ENCODE measurements around the gene FAM163B.

Gene FAM163B

DNA sequence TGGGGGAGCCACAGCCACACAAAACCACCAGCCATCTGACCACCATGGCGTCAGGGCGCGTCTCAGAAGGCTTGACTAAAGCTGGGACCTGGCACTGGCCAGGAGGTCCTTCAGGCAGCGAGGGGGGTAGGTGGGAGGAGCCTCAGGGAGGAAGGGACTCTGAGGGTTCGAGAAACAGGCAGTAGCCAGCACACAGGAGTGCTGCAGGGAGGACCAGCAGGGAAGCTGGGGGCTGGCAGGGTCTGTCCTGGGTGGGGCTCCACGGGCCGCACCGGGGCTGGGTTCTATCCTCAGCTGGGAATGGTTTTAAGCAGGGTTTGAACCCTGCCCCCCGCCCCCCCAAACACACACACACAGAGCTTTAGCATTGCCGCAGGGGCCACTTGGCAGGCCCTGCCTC, 7.4 kb downstream of the FAM163B start:
- TF ChIP-seq, protein P1, sequence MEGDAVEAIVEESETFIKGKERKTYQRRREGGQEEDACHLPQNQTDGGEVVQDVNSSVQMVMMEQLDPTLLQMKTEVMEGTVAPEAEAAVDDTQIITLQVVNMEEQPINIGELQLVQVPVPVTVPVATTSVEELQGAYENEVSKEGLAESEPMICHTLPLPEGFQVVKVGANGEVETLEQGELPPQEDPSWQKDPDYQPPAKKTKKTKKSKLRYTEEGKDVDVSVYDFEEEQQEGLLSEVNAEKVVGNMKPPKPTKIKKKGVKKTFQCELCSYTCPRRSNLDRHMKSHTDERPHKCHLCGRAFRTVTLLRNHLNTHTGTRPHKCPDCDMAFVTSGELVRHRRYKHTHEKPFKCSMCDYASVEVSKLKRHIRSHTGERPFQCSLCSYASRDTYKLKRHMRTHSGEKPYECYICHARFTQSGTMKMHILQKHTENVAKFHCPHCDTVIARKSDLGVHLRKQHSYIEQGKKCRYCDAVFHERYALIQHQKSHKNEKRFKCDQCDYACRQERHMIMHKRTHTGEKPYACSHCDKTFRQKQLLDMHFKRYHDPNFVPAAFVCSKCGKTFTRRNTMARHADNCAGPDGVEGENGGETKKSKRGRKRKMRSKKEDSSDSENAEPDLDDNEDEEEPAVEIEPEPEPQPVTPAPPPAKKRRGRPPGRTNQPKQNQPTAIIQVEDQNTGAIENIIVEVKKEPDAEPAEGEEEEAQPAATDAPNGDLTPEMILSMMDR (IDR thresholded peaks at IDR 0.05; ENCODE audit: borderline replicate concordance, insufficient read depth, low read depth, low read length): no peak
- no peak overlapping the region for H3K4me3 ChIP-seq (ENCODE audit: low read depth, low read length)

DNA sequence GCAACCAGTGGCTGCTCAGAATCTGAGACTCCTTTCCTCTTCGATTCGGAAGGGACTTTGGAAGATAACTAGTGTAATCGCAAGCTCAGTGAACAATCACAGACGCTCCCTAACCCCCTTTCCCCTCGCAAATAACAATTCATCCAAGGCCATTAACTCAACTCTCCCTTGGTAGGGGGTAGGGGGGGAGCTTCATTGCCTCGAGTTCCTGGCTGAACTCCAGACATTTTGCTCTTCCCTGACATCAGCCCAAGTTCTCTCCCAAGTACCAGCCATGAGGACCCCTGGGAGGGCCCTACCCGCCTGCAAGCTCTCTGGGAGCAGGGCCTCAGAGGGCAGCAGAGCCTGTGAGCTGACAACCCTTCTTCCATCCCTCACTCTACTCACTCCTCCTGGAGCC, 8.4 kb downstream of the FAM163B start:
- H3K4me3 ChIP-seq (ENCODE audit: low read depth, low read length): no peak overlapping the region
- TF ChIP-seq, protein P1 (IDR thresholded peaks at IDR 0.05; ENCODE audit: borderline replicate concordance, insufficient read depth, low read depth, low read length): no peak

DNA sequence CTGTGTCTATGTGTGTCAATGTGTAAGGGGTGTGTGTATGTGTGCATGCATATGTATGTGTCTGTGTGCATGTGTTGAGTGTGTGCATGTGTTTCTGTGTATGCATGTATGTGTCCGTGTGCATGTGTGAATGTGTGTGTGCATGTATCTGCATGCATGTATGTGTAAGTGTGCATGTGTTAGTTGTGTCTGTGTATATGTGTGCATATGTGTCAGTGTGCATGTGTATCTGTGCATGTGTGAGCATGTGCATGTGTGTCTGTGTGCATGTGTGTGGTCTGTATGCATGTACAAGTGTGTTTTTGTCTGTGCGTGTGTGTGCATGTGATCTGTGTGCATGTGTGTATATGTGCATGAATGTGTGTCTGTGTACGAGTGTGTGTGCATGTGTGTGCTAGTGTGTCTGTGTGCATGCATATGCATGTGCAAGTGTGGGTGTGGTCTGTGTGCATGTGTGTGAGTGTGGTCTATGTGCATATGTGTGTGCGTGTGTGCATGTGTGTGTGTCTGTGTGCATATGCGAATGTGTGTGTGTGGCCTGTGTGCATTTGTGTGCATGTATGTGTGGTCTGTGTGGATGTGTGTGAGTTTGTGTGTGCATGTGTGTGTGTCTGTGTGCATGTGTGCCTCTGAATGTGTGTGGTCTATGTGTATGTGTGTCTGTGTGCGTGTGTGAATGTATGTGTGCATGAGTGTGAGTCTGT, 9.6 kb downstream of the FAM163B start:
- TF ChIP-seq, protein P1 (IDR thresholded peaks at IDR 0.05; ENCODE audit: borderline replicate concordance, insufficient read depth, low read depth, low read length): no peak
- no peak overlapping the region for H3K4me3 ChIP-seq (ENCODE audit: low read depth, low read length)

DNA sequence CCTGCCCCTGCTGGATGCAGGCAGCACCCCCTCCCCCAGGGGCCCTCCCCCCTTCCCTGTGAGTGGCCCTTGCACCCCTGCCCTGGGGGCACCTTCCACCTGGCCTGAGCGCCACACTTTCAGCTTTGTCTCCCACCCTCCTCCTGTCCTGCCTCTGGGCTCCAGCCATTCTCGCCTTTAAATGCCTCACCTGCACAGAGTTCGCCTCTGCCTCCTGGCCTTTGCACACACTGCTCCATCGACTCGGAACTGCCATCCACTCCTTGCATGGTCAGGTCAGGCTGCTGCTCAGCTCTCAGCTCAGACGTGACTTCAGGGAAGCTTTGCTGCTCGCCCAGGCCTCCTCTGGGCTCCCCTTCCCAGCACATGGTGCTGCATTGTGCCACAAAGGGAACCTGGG, 10.2 kb downstream of the FAM163B start:
- TF ChIP-seq, protein P1 (IDR thresholded peaks at IDR 0.05; ENCODE audit: borderline replicate concordance, insufficient read depth, low read depth, low read length): no peak
- H3K4me3 ChIP-seq (ENCODE audit: low read depth, low read length): no peak overlapping the region

DNA sequence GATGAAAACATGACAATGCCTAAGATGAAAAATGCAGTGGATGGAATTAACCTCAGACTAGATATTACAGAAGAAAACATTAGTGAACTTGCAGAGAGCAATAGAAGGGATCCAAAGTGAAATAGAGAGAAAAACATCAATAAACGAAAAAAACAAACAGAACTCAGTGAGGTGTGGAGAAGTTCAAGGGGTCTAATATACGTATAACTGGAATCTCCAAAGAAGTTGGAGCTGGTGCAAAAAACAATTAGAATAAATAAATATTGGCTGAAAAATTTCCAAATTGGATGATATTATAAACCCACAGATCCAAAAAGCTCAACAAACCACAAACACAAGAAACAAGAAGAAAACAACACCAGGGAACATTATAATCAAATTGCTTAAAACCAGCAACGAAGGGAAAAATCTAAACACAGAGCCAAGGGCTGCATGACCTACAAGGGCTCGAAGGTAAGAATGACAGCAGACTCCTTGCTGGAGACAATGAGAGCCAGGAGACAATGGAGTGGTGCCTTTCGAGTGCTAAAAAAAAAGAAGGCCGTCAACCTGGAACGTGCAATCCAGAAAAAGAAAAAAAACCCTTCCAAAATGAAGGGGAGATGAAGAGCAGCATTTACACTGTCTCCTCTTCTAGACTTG, 11.8 kb downstream of the FAM163B start:
- H3K4me3 ChIP-seq (ENCODE audit: low read depth, low read length): no peak overlapping the region
- TF ChIP-seq, protein P1 (IDR thresholded peaks at IDR 0.05; ENCODE audit: borderline replicate concordance, insufficient read depth, low read depth, low read length): no peak

DNA sequence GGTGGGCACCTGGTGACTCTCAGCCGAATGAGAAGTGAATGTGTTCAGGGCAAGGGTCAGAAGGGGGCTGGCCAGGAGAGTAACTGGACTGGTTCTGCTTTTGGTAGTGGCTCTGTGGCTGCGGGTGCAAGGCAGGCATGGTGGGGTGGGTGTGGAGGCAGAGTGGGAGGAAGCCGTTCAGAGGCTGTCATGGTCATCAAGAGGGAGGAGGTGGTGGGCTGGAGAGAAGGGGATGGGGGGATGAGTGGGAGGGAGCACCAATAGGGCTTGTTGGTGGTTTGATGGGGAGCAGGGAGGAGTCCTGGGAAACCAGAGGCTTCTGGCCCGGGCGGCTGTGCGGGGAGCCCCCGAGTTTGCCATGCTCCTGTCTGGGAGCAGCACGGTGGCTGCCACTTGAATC, 13.3 kb downstream of the FAM163B start:
- no peak overlapping the region for H3K4me3 ChIP-seq (ENCODE audit: low read depth, low read length)
- TF ChIP-seq, protein P1 (IDR thresholded peaks at IDR 0.05; ENCODE audit: borderline replicate concordance, insufficient read depth, low read depth, low read length): no peak

DNA sequence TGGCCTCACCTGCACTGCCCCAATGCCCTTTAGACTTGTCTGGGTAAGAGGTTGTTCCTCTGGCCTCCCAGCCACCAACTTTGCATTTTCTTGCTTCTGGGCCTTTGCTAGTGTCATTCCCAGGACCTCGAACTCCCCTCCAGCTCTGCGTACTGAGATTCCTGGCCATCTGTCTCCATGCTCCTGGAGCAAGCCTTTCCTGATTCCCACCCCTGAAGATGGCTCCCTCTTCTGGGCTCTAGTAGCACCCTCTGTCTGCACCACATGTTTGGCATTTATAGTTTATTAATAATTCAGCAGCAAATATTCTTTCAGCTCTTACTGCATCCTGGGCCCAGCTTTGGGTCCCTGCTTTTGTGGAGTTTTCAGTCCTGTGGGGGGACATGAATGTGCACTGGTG, 14.9 kb downstream of the FAM163B start:
- H3K4me3 ChIP-seq (ENCODE audit: low read depth, low read length): no peak overlapping the region
- TF ChIP-seq, protein P1 (IDR thresholded peaks at IDR 0.05; ENCODE audit: borderline replicate concordance, insufficient read depth, low read depth, low read length): no peak
